GM18867 (cell line): Measurements from ENCODE around the gene BGLAP.

Experiments
- ATAC-seq: cut with Tn5 transposase; IDR thresholded peaks from one replicate; pipeline ENCODE4 v1.9.1; 2021; ENCODE audit warnings: mild to moderate bottlenecking, moderate library complexity; ENCODE audit not compliant: unreplicated experiment

Gene BGLAP

DNA sequence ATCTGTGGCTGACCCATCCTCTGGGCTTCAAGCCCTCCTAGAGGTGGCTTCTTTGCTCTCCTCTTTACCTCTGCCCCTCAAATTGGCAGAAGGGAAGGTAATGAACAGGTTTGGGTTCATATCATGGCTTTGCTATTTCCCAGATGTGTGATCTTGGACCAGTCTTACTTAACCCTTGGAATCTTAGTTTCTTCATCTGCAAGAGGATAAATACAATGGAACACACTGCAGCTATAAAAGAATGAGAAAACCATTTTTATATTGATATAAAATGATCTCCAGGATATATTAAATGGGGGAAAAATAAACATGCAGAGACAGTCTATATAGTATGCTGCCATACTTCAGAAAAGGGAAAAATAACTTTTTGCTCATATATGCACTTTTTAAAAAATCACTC, 47.9 kb downstream of the BGLAP start:
- no peak for ATAC-seq

DNA sequence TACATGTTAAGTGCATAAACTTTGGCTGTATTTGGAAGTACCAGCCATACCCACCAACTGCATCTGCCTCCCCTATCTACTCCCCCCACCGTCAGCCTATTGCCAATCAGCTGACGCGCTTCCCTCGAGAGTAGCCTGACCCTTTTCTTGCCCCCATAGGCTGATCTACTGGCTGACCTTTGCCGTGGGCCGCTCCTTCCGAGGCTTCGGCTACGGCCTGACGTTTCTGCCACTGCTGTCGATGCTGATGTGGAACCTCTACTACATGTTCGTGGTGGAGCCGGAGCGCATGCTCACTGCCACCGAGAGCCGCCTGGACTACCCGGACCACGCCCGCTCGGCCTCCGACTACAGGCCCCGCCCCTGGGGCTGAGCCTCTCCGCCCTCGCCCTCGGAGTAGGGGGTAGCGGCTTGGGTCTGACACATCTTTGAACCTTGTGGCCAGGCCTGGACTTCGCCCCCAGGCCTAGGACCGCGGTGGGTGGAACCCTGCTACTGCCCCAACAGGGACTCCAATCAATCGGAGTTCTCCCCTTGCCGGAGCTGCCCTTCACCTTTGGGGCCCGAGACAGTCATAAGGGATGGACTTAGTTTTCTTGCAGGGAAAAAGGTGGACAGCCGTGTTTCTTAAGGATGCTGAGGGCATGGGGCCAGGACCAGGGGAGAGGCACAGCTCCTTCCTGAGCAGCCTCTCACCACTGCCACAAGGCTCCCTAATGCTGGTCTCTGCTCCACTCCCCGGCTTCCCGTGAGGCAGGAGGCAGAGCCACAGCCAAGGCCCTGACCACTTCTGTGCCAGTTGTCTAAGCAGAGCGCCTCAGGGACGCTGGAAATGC, 49.5 kb downstream of the BGLAP start:
- ATAC-seq = no peak
